LNCaP clone FGC (cell line): Measurements from ENCODE around the gene ACSM5.

ENCODE experiments used
- DNase-seq: peaks from one replicate; pipeline ENCODE4 v3.0.0-alpha.2; 2011; ENCODE audit warnings: low read depth
- H3K4me3 ChIP-seq: 2 replicates; pipeline ENCODE4 v1.5.1; 2011; ENCODE audit warnings: mild to moderate bottlenecking, low read depth, low read length, control low read depth
- CTCF ChIP-seq: IDR thresholded peaks from 2 replicates; pipeline ENCODE4 v1.5.1; 2012; ENCODE audit warnings: mild to moderate bottlenecking; ENCODE audit not compliant: control insufficient read depth, insufficient read depth; ENCODE audit errors: extremely low read depth

Gene ACSM5

GRCh38 chr16:20391045-20391444 lies 18.3 kb upstream of the ACSM5 start:
- TF ChIP-seq CTCF, result no peak
- no peak overlapping the region for H3K4me3 ChIP-seq

GRCh38 chr16:20393801-20394577 lies 15.3 kb upstream of the ACSM5 start:
- H3K4me3 ChIP-seq, result no peak overlapping the region
- peak; percentile 34 for DNase-seq
- TF ChIP-seq CTCF, result no peak

More at GRCh38 chr16:20391045-20391444, 18.3 kb upstream of the ACSM5 start:
- DNase-seq, result no peak

- TF ChIP-seq CTCF, result no peak
- H3K4me3 ChIP-seq, result no peak overlapping the region
- no peak for DNase-seq
Observed at GRCh38 chr16:20395946-20396345, 13.4 kb upstream of the ACSM5 start.

- H3K4me3 ChIP-seq, result no peak overlapping the region
- no peak for DNase-seq
- no peak for TF ChIP-seq CTCF
Observed at GRCh38 chr16:20396846-20397467, 12.4 kb upstream of the ACSM5 start.

- no peak for TF ChIP-seq CTCF
- H3K4me3 ChIP-seq, result no peak overlapping the region
- DNase-seq, result no peak
Observed at GRCh38 chr16:20397468-20398074, 11.8 kb upstream of the ACSM5 start.

GRCh38 chr16:20398603-20399002 lies 10.7 kb upstream of the ACSM5 start:
- TF ChIP-seq CTCF, result no peak
- no peak for DNase-seq
- no peak overlapping the region for H3K4me3 ChIP-seq
